NCI-H1092 (cell line): ENCODE data around the gene ARAP2.

Experiments
- DNase-seq: peaks from one replicate; lab custom pipeline; 2025; lab: John Stamatoyannopoulos, UW

The ARAP2 gene

DNA sequence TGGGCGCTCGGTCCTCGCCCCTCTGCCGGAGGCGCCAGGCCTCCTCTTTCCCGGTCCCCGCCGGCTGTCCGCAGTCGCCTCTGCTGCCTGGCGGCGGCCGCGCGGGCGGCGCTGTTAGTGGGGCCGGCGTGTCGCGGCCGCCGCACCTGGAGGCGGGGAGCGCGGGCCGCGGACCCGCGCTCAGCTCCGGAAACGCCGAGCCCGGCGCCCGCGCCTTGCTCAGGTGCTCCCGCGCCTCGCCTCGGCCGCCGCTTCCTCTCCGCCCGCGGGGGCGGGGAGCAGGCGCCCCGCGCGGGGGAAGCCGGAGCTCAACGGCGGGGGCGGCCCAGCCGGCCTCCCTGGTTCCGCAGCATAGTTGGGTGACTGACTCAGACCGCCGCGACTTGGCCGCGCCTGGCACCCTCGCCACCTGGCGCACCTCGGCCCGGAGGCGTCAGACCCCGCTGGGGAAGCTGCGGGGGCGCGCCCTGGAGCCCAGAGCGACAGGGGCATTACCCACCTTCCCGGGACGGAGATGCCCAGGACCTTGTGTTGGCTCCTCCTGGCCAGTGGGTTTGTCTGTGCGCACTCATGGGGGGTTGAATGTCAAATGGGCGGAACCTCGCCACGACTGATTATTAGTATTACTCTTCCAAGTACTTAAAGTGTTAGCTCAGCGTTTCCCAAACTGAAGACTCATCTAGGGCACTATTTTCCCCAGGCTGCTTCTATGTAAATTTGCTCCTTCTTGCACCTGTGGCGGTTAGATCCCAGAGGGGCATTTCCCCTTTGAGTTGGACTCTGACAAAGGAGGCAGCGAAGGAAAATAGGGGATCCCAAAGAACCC lies at the start of gene ARAP2:
ARAP2 (minus strand) TSS at position 258 of the 826 bp plus-strand sequence. CDS start 15,028 bp downstream, outside the sequence.
- no peak for DNase-seq

DNA sequence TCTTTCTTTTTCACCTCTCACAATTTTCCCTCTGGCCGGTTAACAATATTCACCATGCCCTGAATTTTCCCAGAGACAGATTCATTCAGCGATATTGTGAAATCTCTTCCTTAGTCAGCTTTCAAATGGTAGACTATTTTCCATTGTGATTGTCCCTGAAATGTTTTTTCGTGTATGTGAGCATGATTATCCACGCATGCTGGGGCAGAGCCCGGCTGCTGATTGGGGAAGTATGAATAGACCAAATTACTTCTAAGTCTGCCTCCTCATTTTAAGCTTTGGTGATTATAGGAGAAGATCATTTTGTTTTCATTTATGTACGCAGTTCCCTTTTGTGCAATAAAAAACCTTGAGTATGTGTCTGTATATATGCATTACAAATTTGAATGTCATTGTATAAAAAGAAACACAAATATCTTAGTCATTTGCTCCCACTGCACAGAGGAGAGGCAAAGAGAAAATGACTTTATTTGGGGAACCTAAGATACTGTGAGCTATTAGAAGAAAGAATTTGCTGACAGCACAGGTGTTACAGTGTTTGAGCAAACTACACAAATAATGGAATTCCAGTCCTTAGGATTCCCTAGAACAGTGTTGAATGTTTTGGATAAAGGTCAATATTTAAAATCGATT lies 48.4 kb upstream of the ARAP2 start:
- no peak for DNase-seq

- DNase-seq = no peak
These were observed 46.3 kb upstream of the ARAP2 start for GRCh38 chr4:36290641-36291040.

- DNase-seq = no peak
These were observed 44.6 kb upstream of the ARAP2 start for GRCh38 chr4:36288731-36289426.

GRCh38 chr4:36286481-36286871 lies 42.2 kb upstream of the ARAP2 start:
- DNase-seq = no peak

- DNase-seq = no peak
These were observed 41.6 kb upstream of the ARAP2 start for GRCh38 chr4:36285784-36286480.

GRCh38 chr4:36283912-36284465 lies 39.7 kb upstream of the ARAP2 start:
- DNase-seq = no peak

DNA sequence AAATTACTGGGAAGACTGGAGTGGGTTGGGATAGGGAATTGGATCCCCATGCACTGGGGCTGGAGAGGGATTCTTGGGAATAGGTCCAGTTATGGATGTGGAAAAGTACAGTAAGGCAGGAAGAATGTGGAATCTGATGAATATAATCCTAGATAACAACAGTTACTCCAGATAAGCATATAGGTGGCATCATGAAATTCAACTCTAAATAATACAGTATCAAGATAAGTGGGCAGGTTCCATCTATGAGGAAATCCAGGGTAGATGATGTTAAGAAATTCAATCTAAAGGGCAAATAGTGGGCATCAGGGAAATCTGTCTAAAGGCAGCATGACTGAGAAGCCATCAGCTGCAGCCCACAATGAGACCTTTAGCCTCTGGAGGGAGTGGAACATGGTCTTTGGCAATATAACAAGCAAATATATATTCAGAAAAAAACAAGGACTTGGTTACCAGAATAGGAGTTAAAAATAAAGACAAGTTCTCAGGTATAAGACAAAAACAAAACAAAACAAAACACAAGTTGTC lies 38.3 kb upstream of the ARAP2 start:
- DNase-seq = no peak

GRCh38 chr4:36281384-36282106 lies 37.2 kb upstream of the ARAP2 start, which contains the start of gene DTHD1:
Gene DTHD1, plus strand, starts transcription at chr4:36281616. Its CDS starts 143 bp downstream, at chr4:36281759.
- DNase-seq = no peak

DNA sequence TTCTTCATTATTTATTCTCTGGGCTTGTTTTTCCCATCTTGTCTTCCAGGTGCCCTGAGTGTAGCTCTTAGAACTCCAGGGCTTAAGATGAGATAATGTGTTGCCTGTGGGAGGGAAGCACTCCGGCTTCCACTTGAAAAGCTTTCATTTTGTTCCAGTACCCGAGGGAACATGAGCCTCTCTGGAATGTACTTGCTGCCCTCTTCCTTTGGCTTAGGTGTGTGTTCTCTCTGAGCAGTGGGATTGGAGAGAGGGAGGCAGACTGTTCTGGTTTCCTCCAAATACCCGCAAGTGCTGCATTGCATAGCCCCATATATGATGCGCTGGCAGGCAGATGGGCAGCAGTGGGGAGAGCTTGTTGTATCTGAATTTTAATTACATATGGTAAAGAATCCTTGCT lies 36.2 kb upstream of the ARAP2 start:
- DNase-seq = no peak

- DNase-seq = no peak
These were observed 34.5 kb upstream of the ARAP2 start for GRCh38 chr4:36278789-36279188.

GRCh38 chr4:36277533-36277932 lies 33.2 kb upstream of the ARAP2 start:
- no peak for DNase-seq

GRCh38 chr4:36274158-36274557 lies 29.8 kb upstream of the ARAP2 start:
- DNase-seq = no peak

GRCh38 chr4:36273276-36273675 lies 29.0 kb upstream of the ARAP2 start:
- DNase-seq = no peak

GRCh38 chr4:36269533-36270173 lies 25.3 kb upstream of the ARAP2 start:
- DNase-seq = no peak

DNA sequence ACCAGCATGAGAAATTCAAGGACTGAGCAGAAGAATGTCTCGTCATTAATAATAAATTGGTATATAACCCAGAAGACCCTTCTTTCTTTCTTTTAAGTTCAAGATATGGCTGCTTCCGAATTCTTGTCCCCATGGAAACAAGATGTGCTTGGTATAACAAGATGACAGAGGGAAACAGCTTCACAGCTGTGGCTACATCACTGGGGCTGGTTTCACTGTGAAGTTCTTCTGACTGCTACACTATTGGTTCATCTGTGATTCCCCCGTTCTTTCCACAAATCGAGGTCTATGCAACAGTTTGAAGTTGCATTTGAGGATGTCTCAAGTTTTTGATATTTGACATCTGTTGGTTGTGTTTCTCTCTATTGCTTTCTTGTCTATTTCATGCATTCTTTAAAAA lies 24.8 kb upstream of the ARAP2 start:
- no peak for DNase-seq

DNA sequence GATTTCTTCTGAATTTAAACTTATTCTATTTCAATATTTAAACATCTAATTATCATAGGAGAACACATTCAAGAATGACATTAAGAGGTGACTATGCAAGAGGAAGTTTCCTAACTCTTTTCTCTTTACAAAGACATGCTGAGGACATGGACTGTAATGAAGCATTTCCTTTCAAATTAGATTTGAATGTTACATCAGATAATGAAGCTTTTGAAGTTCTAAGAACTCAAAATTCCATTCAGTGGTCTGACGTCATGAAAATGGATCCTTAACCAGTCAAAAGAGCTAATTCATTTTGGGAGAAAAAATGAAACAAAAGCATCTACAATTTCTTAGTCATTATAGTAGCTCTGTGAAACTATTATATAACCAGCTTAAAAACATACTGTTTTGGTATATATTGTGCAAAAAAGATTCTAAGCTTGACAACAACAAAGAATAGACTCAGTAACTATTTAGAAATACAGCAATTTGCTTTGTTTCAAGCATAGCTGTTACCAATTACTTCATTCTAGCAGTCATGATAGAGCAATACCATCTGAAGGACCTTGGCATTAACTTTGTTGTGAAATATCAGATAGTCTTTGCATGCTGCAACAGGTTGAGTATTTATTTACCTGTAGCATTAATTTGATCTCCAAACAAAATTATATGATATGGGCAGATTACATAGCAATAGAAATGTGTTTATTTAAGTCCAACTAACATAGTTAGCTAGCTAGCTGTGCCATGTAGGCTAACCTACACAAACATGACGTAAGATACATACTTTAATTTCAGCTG lies 23.4 kb upstream of the ARAP2 start:
- no peak for DNase-seq

GRCh38 chr4:36264207-36264826 lies 20.0 kb upstream of the ARAP2 start:
- no peak for DNase-seq

- no peak for DNase-seq
These were observed 16.4 kb upstream of the ARAP2 start for GRCh38 chr4:36260731-36261130.
